Dendritic cell treated with granulocyte-macrophage colony-stimulating factor and Interleukin-4, amounts not matched to agents 40 ng/mL and 50 ng/mL, for 4 days (primary cell): ENCODE results near the gene FEM1C.

Experiments used
- H3K27ac Mint-ChIP-seq: one replicate; pipeline ENCODE4 v1.8.0; 2022; ENCODE audit warnings: mild to moderate bottlenecking, mixed read lengths
- H3K27me3 Mint-ChIP-seq: one replicate; pipeline ENCODE4 v1.8.0; 2022; ENCODE audit warnings: mild to moderate bottlenecking, mixed read lengths
- H3K36me3 Mint-ChIP-seq: one replicate; pipeline ENCODE4 v1.8.0; 2022; ENCODE audit warnings: low read depth, mixed read lengths
- H3K4me1 Mint-ChIP-seq: one replicate; pipeline ENCODE4 v1.8.0; 2022; ENCODE audit warnings: low read depth, mixed read lengths
- H3K4me3 Mint-ChIP-seq: one replicate; pipeline ENCODE4 v1.8.0; 2022; ENCODE audit warnings: mild to moderate bottlenecking, moderate library complexity, mixed read lengths
- H3K9me3 Mint-ChIP-seq: one replicate; pipeline ENCODE4 v1.8.0; 2022; ENCODE audit warnings: mixed read lengths
- intact Hi-C: fragments of 100-400 bp; cut with micrococcal nuclease; formaldehyde crosslinking; loops from one replicate; pipeline ENCODE4 v1.15.0; 2022

The FEM1C gene

DNA sequence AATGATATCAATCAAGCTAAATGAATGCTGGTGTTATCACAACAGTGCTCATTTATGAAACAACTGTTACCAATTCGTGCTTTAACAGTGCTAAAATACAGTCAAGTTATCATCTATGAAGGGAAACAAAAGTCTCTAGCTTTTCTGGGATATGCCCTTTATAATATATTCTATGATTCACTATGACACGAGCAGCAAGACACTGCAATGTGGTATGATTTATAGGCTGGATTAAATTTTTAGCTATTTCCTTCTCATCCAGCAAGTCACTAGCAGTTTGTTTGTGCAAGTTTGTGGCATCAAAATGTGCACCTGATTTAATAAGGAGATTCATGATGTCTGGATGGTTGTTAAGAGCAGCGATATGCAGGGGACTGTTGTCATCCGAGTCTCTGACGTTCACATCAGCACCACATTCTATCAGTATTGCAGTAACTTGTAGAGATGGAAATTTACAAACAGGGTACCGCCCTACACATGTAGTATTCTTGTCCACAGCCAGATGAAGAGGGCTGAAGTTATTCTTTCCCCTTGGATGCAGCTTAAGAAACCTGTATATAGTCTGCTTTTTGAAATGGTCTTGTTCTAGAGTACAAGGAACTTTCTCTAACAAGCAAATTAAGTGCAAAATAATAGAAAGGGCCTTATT lies 20.3 kb downstream of the FEM1C start:
- peaks cover 61% of the 10 kb centered on the region for H3K36me3 Mint-ChIP-seq
- H3K27me3 Mint-ChIP-seq = no peaks in the 10 kb centered on the region
- no peaks in the 10 kb centered on the region for H3K9me3 Mint-ChIP-seq
- no peak overlapping the region for H3K4me3 Mint-ChIP-seq
- H3K4me1 Mint-ChIP-seq = peaks cover 33% of the 10 kb centered on the region
- intact Hi-C loops = no loop called here
- H3K27ac Mint-ChIP-seq = no peak overlapping the region

GRCh38 chr5:115522832-115523403 lies 21.7 kb downstream of the FEM1C start:
- H3K9me3 Mint-ChIP-seq = no peaks in the 10 kb centered on the region

GRCh38 chr5:115520191-115520590 lies 24.4 kb downstream of the FEM1C start:
- H3K4me1 Mint-ChIP-seq = peaks cover 16% of the 10 kb centered on the region
- H3K27me3 Mint-ChIP-seq = no peaks in the 10 kb centered on the region
- H3K36me3 Mint-ChIP-seq = peaks cover 42% of the 10 kb centered on the region
- H3K4me3 Mint-ChIP-seq = no peak overlapping the region
- no peaks in the 10 kb centered on the region for H3K9me3 Mint-ChIP-seq
- intact Hi-C loops = no loop called here
- H3K27ac Mint-ChIP-seq = no peak overlapping the region

More at GRCh38 chr5:115522832-115523403, 21.7 kb downstream of the FEM1C start:
- no peaks in the 10 kb centered on the region for H3K27me3 Mint-ChIP-seq
- H3K27ac Mint-ChIP-seq = no peak overlapping the region
- intact Hi-C loops = no loop called here
- H3K36me3 Mint-ChIP-seq = peaks cover 50% of the 10 kb centered on the region
- H3K4me3 Mint-ChIP-seq = no peak overlapping the region
- H3K4me1 Mint-ChIP-seq = peaks cover 20% of the 10 kb centered on the region

DNA sequence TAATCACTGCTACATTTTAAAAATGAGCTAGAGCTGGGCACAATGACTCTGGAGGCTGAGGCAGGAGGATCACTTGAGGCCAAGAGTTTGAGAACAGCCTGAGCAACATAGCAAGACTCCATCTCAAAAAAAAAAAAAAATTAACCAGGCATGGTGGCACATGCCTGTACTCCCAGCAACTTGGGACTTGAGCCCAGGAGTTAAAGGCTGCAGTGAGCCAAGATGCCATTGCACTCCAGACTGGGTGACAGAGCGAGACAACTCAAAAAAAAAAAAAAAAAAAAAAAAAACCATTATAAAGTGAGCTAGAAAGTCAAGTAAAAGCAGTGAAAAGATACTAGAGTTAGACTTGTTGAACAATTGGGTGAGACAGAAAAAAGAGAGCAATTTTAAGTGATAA lies 28.2 kb downstream of the FEM1C start:
- H3K9me3 Mint-ChIP-seq = peaks cover 14% of the 10 kb centered on the region
- H3K4me3 Mint-ChIP-seq = no peak overlapping the region
- H3K27me3 Mint-ChIP-seq = peaks cover 3% of the 10 kb centered on the region
- H3K36me3 Mint-ChIP-seq = peaks cover 22% of the 10 kb centered on the region
- H3K27ac Mint-ChIP-seq = no peak overlapping the region
- intact Hi-C loops = no loop called here
- no peaks in the 10 kb centered on the region for H3K4me1 Mint-ChIP-seq

- H3K9me3 Mint-ChIP-seq = peaks cover 14% of the 10 kb centered on the region
- peaks cover 15% of the 10 kb centered on the region for H3K36me3 Mint-ChIP-seq
- peaks cover 3% of the 10 kb centered on the region for H3K27me3 Mint-ChIP-seq
- intact Hi-C loops = no loop called here
- H3K27ac Mint-ChIP-seq = no peak overlapping the region
- H3K4me3 Mint-ChIP-seq = no peak overlapping the region
- H3K4me1 Mint-ChIP-seq = no peaks in the 10 kb centered on the region
Measured at GRCh38 chr5:115514220-115514619, 30.4 kb downstream of the FEM1C start.

GRCh38 chr5:115511632-115512031 lies 32.9 kb downstream of the FEM1C start:
- peaks cover 8% of the 10 kb centered on the region for H3K36me3 Mint-ChIP-seq
- peaks cover 14% of the 10 kb centered on the region for H3K9me3 Mint-ChIP-seq
- H3K4me3 Mint-ChIP-seq = no peak overlapping the region
- H3K27ac Mint-ChIP-seq = no peak overlapping the region
- intact Hi-C loops = no loop called here
- H3K4me1 Mint-ChIP-seq = no peaks in the 10 kb centered on the region
- H3K27me3 Mint-ChIP-seq = peaks cover 3% of the 10 kb centered on the region

DNA sequence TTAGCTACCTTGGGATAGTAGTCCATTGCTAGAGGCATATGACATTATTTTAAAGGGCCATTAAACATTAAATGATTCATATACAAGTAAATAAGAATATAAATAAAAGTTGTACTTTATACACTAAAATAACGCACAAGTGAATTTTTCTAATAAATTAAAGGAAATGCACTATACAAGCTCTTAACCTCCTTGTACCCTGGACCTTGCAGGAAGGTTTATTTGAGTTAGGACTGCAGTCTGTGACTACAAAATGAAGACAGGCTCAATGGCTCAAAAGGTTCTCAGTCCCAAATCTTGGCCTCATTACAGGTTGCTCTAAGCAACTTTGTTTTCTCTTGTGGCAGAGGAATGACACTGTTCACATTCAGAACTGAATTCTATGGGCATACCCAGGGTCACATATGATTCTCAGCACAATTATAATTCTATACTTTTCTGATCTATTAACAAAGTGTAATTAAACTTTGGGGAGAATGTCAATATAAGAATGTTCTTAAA lies 34.4 kb downstream of the FEM1C start:
- intact Hi-C loops = no loop called here
- Mint-ChIP-seq H3K9me3 (peaks cover 14% of the 10 kb centered on the region), H3K27ac (no peak overlapping the region), H3K27me3 (peaks cover 3% of the 10 kb centered on the region), H3K36me3 (peaks cover 8% of the 10 kb centered on the region), H3K4me3 (no peak overlapping the region), H3K4me1 (no peaks in the 10 kb centered on the region)

DNA sequence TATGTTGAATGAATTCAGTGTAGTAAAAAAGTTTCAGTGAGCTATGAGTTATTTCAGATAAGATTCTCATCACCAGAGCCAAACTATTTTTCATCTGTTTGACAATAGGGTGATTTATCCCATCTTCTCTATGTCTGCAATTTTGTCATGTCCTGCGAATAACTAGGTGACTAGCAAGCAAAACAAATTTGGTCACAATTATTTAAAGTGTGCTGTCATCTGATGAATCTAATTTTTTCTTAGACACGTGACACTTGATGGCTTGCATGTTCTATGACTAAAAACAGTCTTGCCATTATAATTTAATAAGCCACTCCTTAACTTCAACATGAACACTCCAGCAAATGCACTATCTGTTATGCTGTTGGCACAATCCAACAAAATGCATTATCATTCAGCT lies 35.0 kb downstream of the FEM1C start:
- Mint-ChIP-seq H3K36me3 (peaks cover 8% of the 10 kb centered on the region), H3K27me3 (peaks cover 3% of the 10 kb centered on the region), H3K4me1 (no peaks in the 10 kb centered on the region), H3K4me3 (no peak overlapping the region), H3K27ac (no peak overlapping the region), H3K9me3 (peaks cover 14% of the 10 kb centered on the region)
- intact Hi-C loops = no loop called here

DNA sequence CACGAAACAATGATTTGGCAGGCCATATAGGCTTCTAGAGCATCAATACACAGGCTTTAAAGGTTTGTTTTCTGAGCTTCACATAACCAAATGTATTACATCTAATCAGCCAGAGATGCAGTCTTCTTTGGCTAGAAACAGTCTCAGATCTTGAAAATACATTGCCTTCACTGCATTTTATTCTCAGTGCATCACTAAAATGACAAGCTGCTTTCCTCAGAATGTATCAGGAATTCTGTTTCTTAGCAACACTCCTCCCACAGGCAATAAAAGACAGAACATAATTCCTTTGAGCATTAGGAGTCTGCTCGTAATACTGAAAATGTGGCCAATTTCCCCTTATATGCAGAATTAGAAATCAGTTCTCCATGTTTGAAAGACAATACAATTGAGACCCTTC lies 36.9 kb downstream of the FEM1C start:
- intact Hi-C loops = no loop called here

DNA sequence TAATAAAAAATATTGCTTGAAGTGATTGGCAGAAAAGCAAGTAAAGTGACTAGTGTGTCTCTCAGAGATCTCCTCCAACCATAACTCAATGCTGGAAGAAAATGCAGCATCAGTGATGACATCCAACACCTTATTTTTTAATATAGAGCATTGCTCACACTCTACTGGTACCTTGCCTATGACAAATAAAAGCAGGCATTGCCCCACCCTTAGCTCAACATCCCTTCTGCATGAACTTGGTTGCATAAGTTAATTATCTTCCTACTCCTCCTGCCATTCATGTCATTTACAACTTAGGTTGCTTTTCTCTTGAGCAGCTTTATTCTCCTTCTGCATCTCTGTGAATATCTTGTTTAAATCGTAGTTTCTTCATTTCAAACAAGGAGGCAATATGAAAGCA lies 41.2 kb downstream of the FEM1C start:
- no peaks in the 10 kb centered on the region for H3K9me3 Mint-ChIP-seq
- H3K4me3 Mint-ChIP-seq = no peak overlapping the region
- H3K4me1 Mint-ChIP-seq = no peaks in the 10 kb centered on the region
- intact Hi-C loops = no loop called here
- H3K27ac Mint-ChIP-seq = no peak overlapping the region
- H3K36me3 Mint-ChIP-seq = no peaks in the 10 kb centered on the region
- peaks cover 4% of the 10 kb centered on the region for H3K27me3 Mint-ChIP-seq

More for the DNA sequence above, 36.9 kb downstream of the FEM1C start:
- no peaks in the 10 kb centered on the region for H3K4me1 Mint-ChIP-seq
- H3K27ac Mint-ChIP-seq = no peak overlapping the region
- H3K9me3 Mint-ChIP-seq = peaks cover 4% of the 10 kb centered on the region
- H3K4me3 Mint-ChIP-seq = no peak overlapping the region
- peaks cover 3% of the 10 kb centered on the region for H3K27me3 Mint-ChIP-seq
- H3K36me3 Mint-ChIP-seq = peaks cover under 1% of the 10 kb centered on the region

DNA sequence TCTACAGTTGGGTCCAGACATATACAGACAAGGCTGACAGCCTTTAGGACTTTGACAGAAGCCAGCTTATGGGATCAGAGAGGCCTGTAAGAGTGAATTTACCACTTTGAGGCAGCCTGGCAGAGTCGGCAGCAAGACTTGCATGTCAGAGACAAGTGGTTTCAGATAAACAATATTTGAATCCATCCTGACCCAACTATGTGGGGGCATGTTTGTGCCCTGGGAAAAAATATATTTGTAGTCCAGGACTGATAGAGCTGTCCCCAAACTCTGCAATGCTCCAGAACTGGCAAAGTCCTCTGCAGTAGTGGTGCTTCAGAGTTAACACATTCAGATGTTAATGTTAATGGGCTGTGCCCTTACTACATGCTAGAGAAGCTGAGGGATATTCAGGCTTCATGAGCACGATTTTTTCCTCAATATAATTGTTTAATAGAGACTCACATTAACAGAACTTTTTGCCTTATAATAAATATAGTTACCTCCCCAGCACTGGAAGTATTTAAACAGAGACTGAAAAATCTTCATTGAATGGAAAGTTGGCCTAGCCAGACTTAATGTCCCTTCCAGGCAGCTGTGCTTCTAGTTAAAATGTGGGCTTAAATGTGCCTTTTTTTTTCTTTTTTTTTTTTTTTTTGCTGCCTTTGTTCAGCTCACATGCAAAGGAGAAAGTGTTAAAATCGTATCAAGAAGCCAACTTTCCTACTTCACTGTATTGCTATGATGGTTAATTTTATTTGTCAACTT lies 42.9 kb downstream of the FEM1C start:
- no peaks in the 10 kb centered on the region for H3K36me3 Mint-ChIP-seq
- H3K4me1 Mint-ChIP-seq = no peaks in the 10 kb centered on the region
- no peak overlapping the region for H3K4me3 Mint-ChIP-seq
- H3K9me3 Mint-ChIP-seq = no peaks in the 10 kb centered on the region
- peaks cover 6% of the 10 kb centered on the region for H3K27me3 Mint-ChIP-seq
- intact Hi-C loops = no loop called here
- H3K27ac Mint-ChIP-seq = no peak overlapping the region

DNA sequence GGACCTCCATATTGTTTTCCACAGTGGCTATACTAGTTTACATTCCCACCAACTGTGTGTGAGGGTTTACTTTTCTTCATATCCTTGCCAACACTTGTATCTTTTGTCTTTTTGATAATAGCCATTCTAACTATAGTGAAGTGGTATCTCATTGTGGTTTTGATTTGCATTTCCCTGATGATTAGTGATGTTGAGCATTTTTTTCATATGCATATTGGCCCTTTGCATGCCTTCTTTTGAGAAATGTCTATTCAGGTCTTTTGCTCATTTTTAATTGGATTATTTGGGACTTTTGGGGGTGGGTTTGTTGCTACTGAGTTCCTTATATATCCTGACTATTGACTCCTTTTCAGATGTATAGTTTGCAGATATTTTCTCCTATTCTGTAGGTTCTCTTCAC lies 44.4 kb downstream of the FEM1C start:
- intact Hi-C loops = no loop called here
- Mint-ChIP-seq H3K27ac (no peak overlapping the region), H3K9me3 (no peaks in the 10 kb centered on the region), H3K4me1 (no peaks in the 10 kb centered on the region), H3K36me3 (no peaks in the 10 kb centered on the region), H3K4me3 (no peak overlapping the region), H3K27me3 (peaks cover 9% of the 10 kb centered on the region)

DNA sequence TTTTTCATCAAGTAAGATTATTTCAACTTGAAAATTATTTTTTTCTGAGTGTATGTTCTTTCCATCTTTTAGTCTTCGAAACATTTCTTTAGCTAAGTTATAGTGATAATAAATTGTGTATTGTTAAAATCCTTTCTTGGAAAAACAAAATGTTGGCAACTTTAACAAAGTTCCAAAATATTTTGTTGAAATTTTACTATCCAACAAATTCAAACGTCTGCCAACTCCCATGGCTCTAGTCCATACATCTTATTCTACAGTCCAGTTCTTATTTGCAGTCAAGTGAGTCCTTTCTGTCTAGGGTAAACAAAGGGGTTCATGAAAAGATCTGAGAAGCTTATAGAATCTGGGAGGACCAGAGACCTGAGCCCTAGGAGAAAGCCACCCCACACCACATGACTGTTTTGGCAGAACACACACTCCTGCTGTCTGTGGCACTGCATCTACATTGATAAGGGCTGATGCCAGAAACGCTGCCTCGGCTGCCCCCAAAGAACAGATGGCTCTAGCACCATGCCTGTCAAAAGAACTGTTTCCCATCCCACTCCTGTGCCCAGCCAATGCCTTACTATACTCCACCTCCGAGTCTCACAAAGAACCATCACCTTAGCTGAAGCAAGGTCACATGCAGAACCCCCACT lies 47.5 kb downstream of the FEM1C start:
- Mint-ChIP-seq H3K36me3 (no peaks in the 10 kb centered on the region), H3K9me3 (no peaks in the 10 kb centered on the region), H3K27ac (no peak overlapping the region), H3K27me3 (peaks cover 10% of the 10 kb centered on the region), H3K4me1 (peaks cover 16% of the 10 kb centered on the region), H3K4me3 (no peak overlapping the region)
- intact Hi-C loops = no loop called here
